KOPT-K1 (cell line): ENCODE measurements around the gene AFF2.

Source experiments
- H3K27ac ChIP-seq: fragments of 200-600 bp; sonication (generic); 2 replicates; pipeline ENCODE4 v1.5.1; 2016; ENCODE audit warnings: antibody characterized with exemption, mild to moderate bottlenecking, low read depth, low read length; ENCODE audit not compliant: poor library complexity, severe bottlenecking
- H3K36me3 ChIP-seq: fragments of 200-600 bp; sonication (generic); 2 replicates; pipeline ENCODE4 v1.5.1; 2017; ENCODE audit warnings: antibody characterized with exemption, mild to moderate bottlenecking, low read length, moderate library complexity; ENCODE audit not compliant: insufficient read depth
- H3K9me3 ChIP-seq: fragments of 200-600 bp; sonication (generic); 2 replicates; pipeline ENCODE4 v1.5.1; 2017; ENCODE audit warnings: antibody characterized with exemption, low read length, mild to moderate bottlenecking; ENCODE audit not compliant: insufficient read depth, poor library complexity, severe bottlenecking

The AFF2 gene

DNA sequence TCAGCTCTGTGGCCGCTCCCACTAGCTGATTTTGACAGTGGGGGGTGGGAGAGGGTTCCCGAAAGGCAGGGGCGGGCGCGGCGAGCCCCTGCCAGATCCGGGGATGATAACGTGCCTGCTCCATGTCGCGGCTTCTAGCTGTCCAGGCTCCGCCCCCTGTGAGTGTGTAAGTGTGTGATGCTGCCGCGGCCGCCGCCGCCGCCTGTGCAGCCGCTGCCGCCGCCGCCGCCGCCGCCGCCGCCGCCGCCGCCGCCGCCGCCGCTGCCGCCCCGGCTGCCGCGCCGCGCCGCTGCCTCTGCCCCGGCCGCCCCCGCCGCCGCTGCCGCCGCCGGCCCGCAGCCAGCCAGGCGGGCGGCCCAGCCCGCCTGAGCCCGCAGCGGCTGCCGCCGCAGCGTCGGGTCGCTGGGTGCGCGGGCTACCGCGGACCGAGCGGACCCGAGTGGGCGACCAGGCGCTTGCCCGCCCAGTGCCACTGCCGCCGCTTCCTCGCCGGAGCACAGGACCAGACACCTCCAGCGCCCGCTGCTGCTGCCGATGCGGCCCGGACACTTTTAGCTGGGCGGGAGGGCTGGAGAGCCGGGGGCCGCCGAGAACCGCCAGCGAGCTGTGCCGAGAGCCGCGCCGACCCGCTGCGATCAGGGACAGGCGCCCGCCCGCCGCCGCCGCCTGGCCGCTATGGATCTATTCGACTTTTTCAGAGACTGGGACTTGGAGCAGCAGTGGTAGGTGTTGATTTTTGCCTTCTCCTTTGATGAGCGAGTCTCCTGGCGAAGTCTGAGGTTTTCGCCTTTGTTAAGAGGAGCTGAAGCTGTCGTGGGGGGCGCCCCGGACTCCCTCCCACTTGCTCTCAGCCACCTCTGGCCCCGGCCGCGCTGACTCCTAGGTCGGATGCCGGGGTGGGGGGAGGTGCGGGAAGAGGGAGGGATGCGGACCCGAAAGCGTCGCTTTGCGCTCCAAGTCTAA lies at the start of gene AFF2:
AFF2 (plus strand) TSS at position 195 of the 963 bp plus-strand sequence; CDS start at position 676, 481 bp downstream.
- Histone ChIP-seq H3K36me3 (no peaks in the 10 kb centered on the region), H3K9me3 (no peaks in the 10 kb centered on the region), H3K27ac (peak within 1 kb of the TSS; percentile 86)

DNA sequence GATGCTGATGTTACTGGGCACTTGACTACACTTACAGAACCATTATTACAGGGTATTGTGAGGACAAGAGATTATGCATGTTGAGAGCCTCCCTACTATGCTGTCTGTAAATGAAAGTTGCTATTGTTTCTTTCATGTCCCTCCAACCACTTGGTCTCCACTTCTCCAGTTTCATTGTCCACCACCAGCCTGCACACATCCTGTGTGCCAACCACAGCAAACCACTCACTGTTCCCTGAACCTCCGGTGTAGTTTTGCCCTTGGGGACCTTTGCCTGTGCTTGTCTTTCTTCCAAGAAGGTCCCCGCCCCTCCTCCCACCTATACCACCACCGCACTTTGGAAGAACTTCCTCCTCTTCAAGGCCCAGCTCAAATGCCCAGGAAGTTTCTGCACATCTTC lies 43.1 kb upstream of the AFF2 start:
- no peaks in the 10 kb centered on the region for H3K9me3 ChIP-seq
- H3K36me3 ChIP-seq, result no peaks in the 10 kb centered on the region
- no peak overlapping the region for H3K27ac ChIP-seq

DNA sequence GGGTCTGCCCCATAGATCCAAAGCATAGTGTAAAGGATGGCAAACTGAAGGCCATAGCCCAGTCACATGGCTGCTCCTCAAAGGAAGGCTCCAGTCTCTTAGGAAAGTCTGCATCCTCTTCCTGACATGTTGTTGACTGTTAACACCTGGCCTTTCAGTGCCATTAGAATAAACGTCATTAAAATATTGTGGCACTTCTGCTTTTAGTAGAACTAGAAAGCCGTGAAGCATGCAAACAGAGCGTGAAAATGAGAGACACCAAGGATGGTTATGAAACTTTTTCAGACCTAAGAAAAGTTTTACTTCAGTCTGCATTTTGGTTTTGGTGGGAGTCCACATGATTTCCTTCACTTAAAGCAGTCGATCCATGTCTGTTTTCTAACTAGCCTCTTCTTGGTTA lies 41.1 kb upstream of the AFF2 start:
- no peak overlapping the region for H3K27ac ChIP-seq
- no peaks in the 10 kb centered on the region for H3K36me3 ChIP-seq
- H3K9me3 ChIP-seq, result no peaks in the 10 kb centered on the region

DNA sequence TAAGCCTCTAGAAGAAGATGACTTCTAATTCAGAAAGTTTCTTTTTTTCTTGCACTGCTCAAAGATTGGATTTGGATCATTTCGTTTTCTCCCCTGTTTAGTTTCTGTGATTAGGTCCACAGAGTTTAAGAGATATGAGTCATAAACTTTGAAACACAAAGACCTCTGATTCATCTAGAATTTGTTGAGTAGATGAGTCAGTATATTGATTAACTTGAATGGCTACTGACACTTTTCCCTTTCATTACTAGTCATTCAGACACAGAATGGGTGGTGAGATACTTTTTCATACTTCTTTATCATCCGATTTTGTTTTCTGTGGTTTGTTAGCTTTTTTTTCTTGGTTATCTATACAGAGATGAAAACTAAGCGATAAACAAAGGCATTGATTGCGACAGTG lies 34.1 kb upstream of the AFF2 start:
- Histone ChIP-seq H3K9me3 (peaks cover 6% of the 10 kb centered on the region), H3K36me3 (no peaks in the 10 kb centered on the region), H3K27ac (no peak overlapping the region)

DNA sequence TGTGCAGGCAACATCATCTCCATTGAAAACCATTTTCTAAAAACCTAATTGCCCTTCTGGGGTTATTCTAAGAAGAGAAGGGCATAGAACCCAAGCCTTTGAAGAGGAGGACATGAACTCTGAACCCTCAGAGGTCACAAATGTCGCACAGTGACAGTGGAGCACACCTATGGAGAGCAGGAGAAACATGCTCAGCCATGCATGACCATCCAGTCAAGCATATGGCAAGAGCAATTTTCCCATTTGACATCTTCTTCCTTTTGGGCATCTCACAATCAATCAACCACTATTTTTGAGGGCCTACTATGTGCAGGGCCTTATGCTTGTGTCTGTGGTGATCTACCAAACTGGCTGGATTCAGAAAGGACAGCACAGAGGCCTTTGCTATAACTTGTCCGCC lies 30.1 kb upstream of the AFF2 start:
- Histone ChIP-seq H3K36me3 (no peaks in the 10 kb centered on the region), H3K27ac (no peak overlapping the region), H3K9me3 (peaks cover 11% of the 10 kb centered on the region)

DNA sequence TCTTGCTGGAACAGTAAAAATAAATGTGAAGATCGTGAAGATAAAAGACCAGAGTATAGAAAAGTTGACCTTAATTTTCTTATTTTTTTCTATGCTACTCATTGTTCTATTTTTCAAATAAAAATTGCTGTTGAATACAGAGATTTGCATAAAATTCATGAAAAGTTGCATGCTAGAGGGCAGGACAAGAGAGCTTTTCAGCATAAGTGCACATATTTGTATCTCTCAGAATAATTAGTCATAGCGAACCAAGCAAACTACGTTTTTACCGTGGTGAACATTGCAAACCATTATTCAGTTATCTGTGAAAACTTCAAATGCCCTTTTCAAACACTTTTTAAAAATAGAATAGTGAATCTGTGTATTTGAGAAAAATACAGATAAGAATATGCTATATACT lies 26.4 kb upstream of the AFF2 start:
- Histone ChIP-seq H3K36me3 (no peaks in the 10 kb centered on the region), H3K9me3 (peaks cover 11% of the 10 kb centered on the region), H3K27ac (no peak overlapping the region)

DNA sequence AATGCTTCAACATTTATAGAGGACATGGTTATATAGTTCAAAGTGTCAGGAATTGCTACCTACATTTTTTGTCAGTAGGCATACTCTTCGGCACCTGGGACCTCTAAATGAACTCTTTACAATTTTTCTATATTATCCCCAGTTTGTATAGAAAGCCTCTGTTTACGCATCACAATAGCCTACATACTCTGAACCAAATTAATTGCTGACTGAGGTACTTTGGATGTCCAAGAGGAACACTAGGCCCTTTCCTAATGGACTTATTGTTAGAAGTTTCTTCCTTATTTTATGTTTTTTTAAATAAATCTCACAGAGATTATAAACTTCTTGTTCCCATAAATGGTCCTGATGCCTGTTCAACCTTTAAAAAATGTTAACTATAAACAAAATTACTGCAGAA lies 8.4 kb upstream of the AFF2 start:
- no peaks in the 10 kb centered on the region for H3K9me3 ChIP-seq
- no peak overlapping the region for H3K27ac ChIP-seq
- no peaks in the 10 kb centered on the region for H3K36me3 ChIP-seq

DNA sequence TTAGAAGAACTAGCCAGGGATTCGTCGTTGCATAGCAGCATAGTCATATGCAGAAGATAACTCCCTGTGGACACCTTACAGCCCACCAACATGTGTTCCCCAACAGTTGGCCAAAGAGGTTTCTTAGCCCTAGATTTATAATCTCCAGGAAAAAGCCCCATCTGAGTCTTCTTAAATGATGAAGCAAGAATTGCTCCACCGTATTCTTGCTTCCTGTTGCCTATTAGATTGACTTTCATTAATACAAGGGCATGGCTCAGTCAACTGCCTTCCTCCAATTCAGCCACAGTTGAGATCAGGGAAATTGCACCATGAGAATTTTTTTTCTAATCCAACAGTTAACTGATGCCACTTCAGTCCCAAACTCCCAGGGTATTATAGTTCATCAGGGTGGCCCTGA lies 5.2 kb upstream of the AFF2 start:
- Histone ChIP-seq H3K9me3 (no peaks in the 10 kb centered on the region), H3K27ac (no peak overlapping the region), H3K36me3 (no peaks in the 10 kb centered on the region)

DNA sequence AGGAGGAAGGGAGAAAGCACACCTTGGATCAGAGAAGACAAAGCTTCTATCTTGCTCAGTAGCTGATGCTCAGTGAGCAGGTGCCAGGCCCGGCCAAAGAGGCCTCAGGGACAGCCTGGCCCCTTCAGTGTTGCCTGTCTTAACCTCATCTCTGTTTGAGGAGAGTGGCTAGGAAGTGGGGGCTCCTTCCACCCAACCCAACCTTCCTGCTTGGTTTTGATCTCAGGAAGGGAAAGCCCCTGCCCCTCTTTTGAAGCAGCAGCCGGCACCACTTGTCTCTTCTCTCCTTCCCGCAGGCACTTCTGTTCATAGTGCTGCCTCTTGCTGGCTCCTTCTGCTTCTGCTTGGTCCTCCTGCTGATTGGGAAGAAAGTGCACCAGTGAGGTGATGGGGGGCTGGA lies 2.4 kb upstream of the AFF2 start:
- Histone ChIP-seq H3K9me3 (no peaks in the 10 kb centered on the region), H3K36me3 (no peaks in the 10 kb centered on the region), H3K27ac (peak overlapping the region; percentile 50)

DNA sequence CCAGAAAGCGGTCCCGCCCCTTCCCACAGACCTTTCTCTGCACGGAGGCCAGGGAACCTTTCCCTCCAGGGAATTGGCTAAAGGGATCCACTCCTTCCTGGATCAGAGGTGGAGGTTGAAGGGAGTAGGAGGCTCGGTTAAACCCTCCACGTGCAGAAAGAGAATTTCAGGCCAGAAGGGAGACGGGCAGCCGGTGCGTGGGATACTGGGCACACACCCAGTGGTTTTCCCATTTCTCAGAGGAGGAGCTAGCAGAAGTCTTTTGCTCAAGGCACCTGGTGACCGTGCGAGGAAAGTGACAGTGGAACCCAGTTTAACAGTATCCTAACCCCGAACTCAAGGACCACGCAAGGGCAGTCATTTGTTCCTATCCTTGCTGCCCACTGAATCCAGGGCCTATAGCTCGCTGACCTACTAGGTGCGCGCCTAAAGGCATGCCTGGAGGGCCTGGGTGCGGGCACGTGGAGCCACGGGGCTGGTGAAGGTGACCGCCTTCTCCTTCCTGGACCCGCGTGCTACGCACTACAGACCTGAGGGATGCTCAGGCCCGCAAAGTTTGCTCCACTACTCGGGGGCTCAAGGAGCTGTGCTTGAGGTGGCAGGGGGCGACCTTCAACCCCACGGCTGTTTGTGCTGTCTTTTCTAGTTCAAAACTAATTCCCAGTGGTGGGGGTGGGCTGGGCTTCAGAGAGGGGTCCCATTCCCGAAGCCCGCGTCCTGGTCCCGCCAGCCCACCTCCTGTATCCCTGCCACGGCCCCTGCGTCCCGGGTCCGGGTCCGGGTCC lies 587 bp upstream of the AFF2 start:
- Histone ChIP-seq H3K9me3 (no peaks in the 10 kb centered on the region), H3K36me3 (no peaks in the 10 kb centered on the region), H3K27ac (peak overlapping the region; percentile 40)

DNA sequence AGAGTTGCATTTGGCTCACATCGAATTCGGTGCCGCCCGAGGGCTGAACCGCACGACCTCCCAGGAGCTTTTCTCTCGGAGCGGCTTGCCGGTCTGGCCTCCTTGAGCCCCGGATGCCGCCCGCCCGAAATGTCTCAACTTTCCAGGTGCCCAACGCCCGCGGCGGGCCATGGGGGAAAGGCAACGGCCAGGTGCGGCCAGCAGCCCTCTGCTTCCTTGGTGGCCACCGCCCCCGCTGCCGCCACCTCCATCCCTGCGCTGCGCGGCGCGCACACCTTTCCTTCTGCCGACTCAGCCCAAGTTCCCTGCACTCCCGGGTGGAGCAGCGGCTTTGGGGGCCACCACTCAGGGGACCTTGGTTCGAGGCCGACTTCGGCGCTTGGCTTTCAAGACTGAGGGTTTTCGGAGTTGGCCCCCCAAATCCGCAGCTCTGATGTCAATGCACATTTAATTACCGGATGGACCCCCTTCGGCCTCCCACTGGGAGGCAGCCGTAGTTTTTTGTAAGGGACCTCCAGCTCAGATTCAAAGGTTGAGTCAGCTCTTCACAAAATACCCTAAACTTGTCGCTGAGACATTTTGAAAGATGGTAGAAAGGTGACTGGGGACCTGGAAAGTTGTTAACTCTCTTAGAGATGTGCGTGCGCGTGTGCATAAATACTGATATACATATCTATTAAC lies 1.1 kb downstream of the AFF2 start:
- Histone ChIP-seq H3K36me3 (no peaks in the 10 kb centered on the region), H3K27ac (peak overlapping the region; percentile 86), H3K9me3 (no peaks in the 10 kb centered on the region)

DNA sequence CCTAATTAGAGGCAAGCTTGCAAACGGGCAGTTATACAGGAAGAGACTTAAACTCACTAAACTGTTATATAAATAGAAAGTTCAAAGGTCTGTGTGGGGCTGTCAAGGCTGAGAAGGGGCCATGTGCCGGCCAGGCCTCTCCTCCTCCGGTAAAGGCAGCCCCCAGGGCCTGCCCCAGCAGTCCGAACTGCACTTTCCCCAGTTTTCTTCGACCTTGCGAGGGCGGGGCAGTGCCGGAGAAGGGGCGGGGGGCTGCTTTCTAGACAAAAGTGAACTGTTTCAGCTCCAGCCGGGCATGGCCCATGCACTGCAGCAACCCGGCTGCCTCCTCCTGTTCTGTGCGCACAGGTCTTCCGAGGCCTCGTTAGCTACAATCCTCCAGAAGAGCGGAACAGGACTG lies 4.1 kb downstream of the AFF2 start:
- peak overlapping the region; percentile 2 for H3K27ac ChIP-seq
- H3K36me3 ChIP-seq, result no peaks in the 10 kb centered on the region
- no peaks in the 10 kb centered on the region for H3K9me3 ChIP-seq

DNA sequence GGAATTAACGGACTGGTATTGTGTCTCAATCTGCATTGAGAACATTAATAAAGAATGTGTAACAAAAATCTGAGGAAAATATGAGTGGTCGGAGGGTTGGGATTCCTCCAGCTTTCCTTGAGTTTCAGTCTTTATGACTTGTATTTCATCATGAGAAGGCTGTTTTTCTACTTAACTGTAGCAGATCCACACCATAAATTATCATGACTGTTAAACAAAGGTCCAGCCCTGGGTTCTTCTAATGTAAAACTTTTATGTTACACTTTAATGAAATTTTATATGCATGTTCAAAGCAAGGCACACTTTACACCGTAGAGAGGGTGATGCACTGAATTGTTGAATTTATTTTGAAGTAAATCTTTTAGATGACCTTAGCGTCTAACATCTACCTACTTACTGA lies 7.0 kb downstream of the AFF2 start:
- Histone ChIP-seq H3K36me3 (no peaks in the 10 kb centered on the region), H3K9me3 (no peaks in the 10 kb centered on the region), H3K27ac (no peak overlapping the region)

DNA sequence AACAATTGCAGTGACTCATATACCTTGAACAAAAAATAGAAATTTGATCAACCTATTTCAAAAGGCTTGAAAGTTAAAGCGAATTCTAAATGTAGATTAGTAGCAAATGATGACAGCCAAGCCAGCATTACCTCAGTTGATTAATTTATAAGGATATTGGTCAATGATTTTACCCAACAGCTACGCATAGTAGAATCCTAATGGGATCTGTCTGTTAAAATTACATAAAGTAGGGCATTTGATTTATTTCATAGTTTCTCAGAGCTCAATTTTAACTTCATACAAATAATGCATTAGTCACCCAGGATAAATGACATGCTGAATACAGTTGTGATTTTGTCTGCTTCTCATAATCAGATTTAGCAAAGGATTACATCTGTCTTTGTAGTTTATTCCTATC lies 12.0 kb downstream of the AFF2 start:
- H3K36me3 ChIP-seq, result no peaks in the 10 kb centered on the region
- no peak overlapping the region for H3K27ac ChIP-seq
- no peaks in the 10 kb centered on the region for H3K9me3 ChIP-seq

DNA sequence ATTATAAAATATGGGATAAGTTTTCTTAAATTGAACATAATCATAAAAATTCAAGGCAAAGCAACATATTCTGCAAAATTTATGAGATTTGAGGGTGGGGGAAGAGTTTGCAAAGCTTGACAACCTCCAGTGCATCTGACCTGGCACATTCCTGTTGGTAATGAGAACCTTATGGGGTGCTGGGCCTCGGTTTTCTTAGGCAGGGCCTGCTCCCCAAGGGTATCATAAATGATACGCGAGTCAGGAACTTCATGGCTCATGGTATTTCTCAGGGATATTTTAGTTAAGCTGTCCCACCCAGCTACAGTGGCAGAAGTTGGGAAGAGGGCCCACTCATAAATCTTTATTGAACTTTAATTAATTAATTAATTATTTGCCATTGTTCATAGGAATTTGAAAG lies 13.2 kb downstream of the AFF2 start:
- Histone ChIP-seq H3K27ac (no peak overlapping the region), H3K36me3 (no peaks in the 10 kb centered on the region), H3K9me3 (no peaks in the 10 kb centered on the region)
